ENCODE results near the gene TYW3.
"Not testable (repeated sequence)": the region's sequence is repeated elsewhere in the genome, so short reads cannot be mapped to it uniquely, and the experiment has no call there.

TYW3 gene

DNA sequence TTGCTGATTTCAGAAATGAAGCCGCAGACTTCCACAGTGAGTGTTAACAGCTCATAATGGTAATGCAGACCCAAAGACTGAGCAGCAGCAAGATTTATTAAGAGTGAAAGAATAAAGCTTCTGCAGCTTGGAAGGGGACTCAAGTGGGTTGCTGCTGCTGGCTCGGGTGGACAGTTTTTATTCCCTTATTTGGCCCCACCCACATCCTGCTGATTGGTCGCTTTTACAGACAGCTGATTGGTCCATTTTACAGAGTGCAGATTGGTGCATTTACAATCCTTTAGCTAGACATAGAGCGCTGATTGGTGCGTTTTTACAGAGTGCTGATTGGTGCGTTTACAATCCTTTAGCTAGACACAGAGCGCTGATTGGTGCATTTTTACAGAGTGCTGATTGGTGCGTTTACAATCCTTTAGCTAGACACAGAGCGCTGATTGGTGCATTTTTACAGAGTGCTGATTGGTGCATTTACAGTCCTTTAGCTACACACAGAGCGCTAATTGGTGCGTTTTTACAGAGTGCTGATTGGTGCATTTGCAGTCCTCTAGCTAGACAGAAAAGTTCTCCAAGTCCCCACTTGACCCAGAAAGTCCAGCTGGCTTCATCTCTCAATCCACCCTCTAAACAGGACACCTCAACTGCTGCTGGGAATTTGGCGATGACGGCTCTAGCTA lies 7.5 kb downstream of the TYW3 start:
- H3K4me1 ChIP-seq (ENCODE audit: insufficient read depth, low read length); H3K9me3 ChIP-seq (ENCODE audit: control insufficient read depth, insufficient read depth, low read length); H3K9ac ChIP-seq (ENCODE audit: low read depth, low read length): not testable (repeated sequence)
- H3K36me3 ChIP-seq (ENCODE audit: insufficient read depth, low read length): peaks cover 15% of the 10 kb centered on the region

DNA sequence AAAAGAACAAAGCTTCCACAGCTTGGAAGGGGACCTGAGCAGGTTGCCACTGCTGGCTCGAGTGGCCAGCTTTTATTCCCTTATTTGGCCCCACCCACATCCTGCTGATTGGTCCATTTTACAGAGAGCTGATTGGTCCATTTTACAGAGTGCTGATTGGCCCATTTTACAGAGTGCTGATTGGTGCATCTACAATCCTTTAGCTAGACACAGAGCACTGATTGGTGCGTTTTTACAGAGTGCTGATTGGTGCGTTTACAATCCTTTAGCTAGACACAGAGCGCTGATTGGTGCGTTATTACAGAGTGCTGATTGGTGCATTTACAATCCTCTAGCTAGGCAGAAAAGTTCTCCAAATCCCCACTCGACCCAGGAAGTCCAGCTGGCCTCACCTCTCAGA lies 12.3 kb downstream of the TYW3 start:
- not testable (repeated sequence) for H3K9ac ChIP-seq (ENCODE audit: low read depth, low read length); H3K9me3 ChIP-seq (ENCODE audit: control insufficient read depth, insufficient read depth, low read length); H3K4me1 ChIP-seq (ENCODE audit: insufficient read depth, low read length)
- H3K36me3 ChIP-seq (ENCODE audit: insufficient read depth, low read length): peaks cover 15% of the 10 kb centered on the region; the same call in 1 of the 2 replicates

DNA sequence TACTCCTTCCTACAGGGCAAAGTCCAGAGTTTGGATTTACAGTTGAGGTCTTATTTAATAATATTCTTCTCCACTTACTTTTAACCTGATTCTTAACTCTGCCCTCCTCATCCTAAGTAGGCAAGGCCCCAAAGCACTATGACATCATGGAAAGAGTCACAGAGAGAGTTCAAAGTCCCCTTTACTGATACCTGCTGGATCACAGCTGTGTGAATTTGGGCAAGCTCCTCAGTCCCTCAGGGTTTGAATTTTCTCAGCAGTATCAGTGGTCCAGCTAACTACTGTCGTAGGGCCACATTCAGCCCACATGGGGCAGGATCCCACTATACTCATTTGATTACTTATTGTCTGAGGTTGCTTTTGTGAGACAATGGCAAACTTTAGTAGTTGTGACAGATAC lies 16.0 kb downstream of the TYW3 start:
- H3K36me3 ChIP-seq (ENCODE audit: insufficient read depth, low read length): peaks cover 19% of the 10 kb centered on the region; the same call in 1 of the 2 replicates

DNA sequence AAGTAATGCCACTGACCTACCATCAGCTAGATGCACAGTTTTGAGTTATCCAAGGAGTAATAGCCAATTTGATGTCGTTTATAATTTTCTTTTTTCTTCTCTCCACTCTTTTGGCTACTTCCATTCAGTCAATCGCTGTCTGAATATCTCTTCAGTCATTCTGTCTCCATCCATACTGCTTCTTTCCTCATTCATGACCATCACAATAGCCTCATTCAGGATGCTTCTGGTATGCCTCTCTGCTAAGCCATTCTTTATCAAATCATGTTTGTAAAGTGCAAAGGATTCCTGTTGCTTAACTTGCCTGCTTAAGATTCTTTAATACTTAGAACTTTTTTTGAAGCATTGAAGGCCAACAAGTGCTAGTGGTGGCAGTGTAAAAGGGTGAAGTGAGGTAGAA lies 20.2 kb downstream of the TYW3 start:
- peaks cover 12% of the 10 kb centered on the region for H3K36me3 ChIP-seq (ENCODE audit: insufficient read depth, low read length)
- no peak overlapping the region for H3K9ac ChIP-seq (ENCODE audit: low read depth, low read length)
- no peaks in the 10 kb centered on the region for H3K4me1 ChIP-seq (ENCODE audit: insufficient read depth, low read length)
- no peaks in the 10 kb centered on the region for H3K9me3 ChIP-seq (ENCODE audit: control insufficient read depth, insufficient read depth, low read length)

More for the DNA sequence above, 16.0 kb downstream of the TYW3 start:
- no peak overlapping the region for H3K9ac ChIP-seq (ENCODE audit: low read depth, low read length)
- H3K9me3 ChIP-seq (ENCODE audit: control insufficient read depth, insufficient read depth, low read length): no peaks in the 10 kb centered on the region; the same call in 1 of the 2 replicates
- no peaks in the 10 kb centered on the region for H3K4me1 ChIP-seq (ENCODE audit: insufficient read depth, low read length)

DNA sequence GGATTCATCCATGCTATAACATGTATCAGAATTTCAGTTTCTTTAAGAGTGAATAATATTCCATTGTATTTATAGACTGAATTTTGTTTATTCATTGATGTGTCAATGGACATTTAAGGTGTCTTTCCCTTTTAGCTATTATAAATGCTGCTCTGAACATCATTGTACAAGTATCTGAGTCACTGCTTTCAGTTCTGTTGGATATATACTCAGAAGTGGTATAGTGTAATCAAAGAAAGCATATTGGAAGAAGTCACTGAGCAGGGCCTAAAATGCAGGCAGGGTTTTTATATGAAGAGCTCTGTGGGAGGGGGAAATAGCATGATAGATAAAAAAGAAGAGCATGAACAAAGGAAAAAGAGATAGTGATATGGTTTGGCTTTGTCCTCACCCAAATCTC lies 22.5 kb downstream of the TYW3 start:
- Histone ChIP-seq H3K4me1 (ENCODE audit: insufficient read depth, low read length) (no peaks in the 10 kb centered on the region), H3K9me3 (ENCODE audit: control insufficient read depth, insufficient read depth, low read length) (no peaks in the 10 kb centered on the region), H3K9ac (ENCODE audit: low read depth, low read length) (no peak overlapping the region), H3K36me3 (ENCODE audit: insufficient read depth, low read length) (peaks cover 12% of the 10 kb centered on the region)

DNA sequence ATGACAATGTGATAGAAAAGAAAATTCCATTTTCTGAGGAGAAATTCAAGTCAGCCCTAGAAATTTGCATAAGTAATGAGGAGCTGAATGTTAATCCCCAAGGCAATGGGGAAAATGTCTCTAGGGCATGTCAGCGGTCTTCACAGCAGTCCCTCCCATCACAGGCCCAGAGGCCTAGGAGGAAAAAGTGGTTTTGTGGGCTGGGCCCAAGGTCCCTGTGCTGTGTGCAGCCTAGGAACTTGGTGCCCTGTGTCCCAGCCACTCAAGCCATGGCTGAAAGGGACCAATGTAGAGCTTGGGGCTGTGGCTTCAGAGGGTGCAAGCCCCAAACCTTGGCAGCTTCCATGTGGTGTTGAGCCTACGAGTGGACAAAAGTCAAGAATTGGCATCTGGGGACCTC lies 23.7 kb downstream of the TYW3 start:
- not testable (repeated sequence) for H3K9me3 ChIP-seq (ENCODE audit: control insufficient read depth, insufficient read depth, low read length); H3K4me1 ChIP-seq (ENCODE audit: insufficient read depth, low read length); H3K9ac ChIP-seq (ENCODE audit: low read depth, low read length); H3K36me3 ChIP-seq (ENCODE audit: insufficient read depth, low read length)

DNA sequence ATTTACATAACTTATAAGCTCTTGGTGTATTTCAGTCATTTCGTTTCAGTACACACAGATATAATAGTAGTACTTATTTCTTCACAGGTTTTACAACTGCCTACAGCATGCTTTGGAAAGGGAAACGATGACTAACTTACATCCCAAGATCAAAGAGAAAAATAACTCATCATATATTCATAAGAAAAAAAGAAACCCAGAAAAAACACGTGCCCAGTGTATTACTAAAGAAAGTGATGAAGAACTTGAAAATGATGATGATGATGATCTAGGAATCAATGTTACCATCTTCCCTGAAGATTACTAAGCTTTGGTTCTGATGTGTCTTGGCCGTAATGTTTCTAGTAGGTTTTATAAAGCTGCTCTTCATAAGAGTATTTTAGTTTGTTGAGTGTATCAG lies 30.9 kb downstream of the TYW3 start:
- Histone ChIP-seq H3K9me3 (ENCODE audit: control insufficient read depth, insufficient read depth, low read length) (no peaks in the 10 kb centered on the region), H3K36me3 (ENCODE audit: insufficient read depth, low read length) (no peaks in the 10 kb centered on the region; the same call in none of the 2 replicates), H3K4me1 (ENCODE audit: insufficient read depth, low read length) (no peaks in the 10 kb centered on the region), H3K9ac (ENCODE audit: low read depth, low read length) (no peak overlapping the region)

DNA sequence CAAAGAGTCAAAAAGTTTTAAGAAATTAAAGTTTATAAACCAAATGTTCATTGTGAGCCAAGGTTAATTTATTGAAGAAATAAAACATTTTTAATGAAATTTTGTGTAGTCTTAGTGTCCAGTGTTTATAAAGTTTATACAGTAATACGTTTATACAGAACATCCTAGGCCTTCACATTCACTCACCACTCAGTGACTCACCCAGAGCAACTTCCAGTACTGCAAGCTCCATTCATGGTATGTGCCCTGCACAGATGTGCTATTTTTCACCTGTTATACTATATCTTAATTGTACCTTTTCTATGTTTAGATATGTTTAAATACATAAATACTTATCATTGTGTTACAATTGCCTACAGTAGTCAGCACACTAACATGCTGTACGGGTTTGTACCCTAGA lies 33.6 kb downstream of the TYW3 start:
- Histone ChIP-seq H3K36me3 (ENCODE audit: insufficient read depth, low read length) (no peaks in the 10 kb centered on the region; the same call in 1 of the 2 replicates), H3K4me1 (ENCODE audit: insufficient read depth, low read length) (no peaks in the 10 kb centered on the region), H3K9me3 (ENCODE audit: control insufficient read depth, insufficient read depth, low read length) (no peaks in the 10 kb centered on the region), H3K9ac (ENCODE audit: low read depth, low read length) (no peak overlapping the region)

DNA sequence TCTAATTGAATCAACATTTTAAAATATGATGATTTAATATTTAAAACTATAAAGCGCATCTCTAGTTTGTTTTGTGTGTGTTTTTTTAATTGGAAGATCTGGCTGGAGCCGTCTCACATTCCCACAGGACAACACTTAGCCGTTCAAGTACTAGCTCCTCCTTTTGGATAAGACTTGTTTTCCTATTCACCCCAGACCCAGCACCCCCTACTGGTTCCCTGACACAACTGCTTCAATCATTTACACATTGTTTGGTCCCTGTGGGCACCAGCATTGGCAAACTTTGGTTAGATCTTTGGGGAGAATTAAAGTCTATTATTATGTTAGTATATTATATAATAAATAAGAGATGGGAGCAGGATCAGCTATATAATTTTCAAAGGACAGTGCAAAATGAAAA lies 34.5 kb downstream of the TYW3 start:
- Histone ChIP-seq H3K4me1 (ENCODE audit: insufficient read depth, low read length) (no peaks in the 10 kb centered on the region), H3K36me3 (ENCODE audit: insufficient read depth, low read length) (no peaks in the 10 kb centered on the region; the same call in 1 of the 2 replicates), H3K9me3 (ENCODE audit: control insufficient read depth, insufficient read depth, low read length) (no peaks in the 10 kb centered on the region), H3K9ac (ENCODE audit: low read depth, low read length) (no peak overlapping the region)

DNA sequence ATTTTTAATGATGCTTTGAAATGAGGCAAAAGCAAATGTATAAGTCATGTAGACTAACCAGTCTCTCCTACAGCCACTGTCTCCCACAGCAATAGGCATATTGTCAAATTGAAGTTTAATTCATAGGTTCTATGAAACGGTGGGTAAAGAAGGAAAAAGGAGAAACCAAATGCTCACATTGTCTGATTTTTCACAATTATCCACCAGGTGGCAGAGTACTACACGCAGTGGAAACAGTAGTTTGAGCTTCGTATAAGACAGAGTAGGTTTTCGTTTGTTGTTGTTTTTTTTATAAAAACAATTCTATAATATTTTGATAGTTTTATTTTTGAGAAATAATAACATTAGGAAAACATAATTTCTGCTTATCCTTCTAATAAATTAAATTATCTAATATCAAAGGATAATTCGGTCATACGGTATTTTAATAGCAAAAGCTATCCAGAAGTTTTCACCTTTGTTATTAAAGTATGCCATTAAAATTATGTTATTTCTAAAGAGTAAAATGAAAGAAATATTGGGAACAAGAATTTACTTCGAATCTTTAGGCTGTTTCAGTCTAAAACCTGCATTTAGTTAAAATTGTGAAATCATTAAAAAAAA lies 39.1 kb downstream of the TYW3 start:
- Histone ChIP-seq H3K9ac (ENCODE audit: low read depth, low read length) (no peak overlapping the region), H3K4me1 (ENCODE audit: insufficient read depth, low read length) (no peaks in the 10 kb centered on the region), H3K36me3 (ENCODE audit: insufficient read depth, low read length) (no peaks in the 10 kb centered on the region), H3K9me3 (ENCODE audit: control insufficient read depth, insufficient read depth, low read length) (no peaks in the 10 kb centered on the region)

DNA sequence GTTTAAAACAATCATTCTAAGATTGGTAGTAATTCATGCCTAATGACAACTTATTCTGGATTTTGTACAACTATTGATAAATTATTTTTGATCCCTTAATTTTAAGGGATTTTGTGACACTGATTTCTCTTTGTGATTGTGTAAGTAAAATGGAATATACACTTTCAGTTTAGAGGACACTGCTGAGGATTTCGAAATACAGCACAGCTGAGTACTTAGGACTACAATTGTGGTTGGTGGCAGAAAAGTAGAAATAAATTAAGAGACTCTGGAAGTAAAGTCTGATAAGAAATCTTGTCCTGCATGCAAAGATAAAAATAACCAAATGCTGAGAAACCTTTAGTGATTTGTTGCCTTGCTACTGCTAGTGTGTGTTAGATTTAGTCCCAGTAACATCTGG lies 40.0 kb downstream of the TYW3 start:
- Histone ChIP-seq H3K9ac (ENCODE audit: low read depth, low read length) (no peak overlapping the region), H3K36me3 (ENCODE audit: insufficient read depth, low read length) (no peaks in the 10 kb centered on the region), H3K4me1 (ENCODE audit: insufficient read depth, low read length) (no peaks in the 10 kb centered on the region), H3K9me3 (ENCODE audit: control insufficient read depth, insufficient read depth, low read length) (no peaks in the 10 kb centered on the region)

DNA sequence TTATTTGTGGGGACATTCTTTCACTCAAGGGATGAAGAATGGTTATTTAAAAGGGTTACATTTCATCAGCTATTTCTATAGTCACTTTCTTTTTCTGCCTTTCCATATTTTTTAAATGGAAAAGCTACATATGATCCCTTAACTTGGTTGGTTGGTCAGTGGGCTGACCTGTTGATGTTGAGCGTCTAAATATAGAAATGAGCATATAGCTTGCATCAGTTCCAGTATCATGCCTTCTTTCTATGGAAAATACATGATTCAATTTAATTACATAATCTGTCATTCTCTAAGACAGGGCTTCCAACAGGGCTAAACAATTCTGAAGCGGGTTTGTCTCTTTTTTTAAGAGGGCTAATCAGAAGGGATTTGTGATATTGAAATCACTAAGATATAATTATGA lies 40.6 kb downstream of the TYW3 start:
- Histone ChIP-seq H3K9ac (ENCODE audit: low read depth, low read length) (no peak overlapping the region), H3K4me1 (ENCODE audit: insufficient read depth, low read length) (no peaks in the 10 kb centered on the region), H3K9me3 (ENCODE audit: control insufficient read depth, insufficient read depth, low read length) (no peaks in the 10 kb centered on the region), H3K36me3 (ENCODE audit: insufficient read depth, low read length) (no peaks in the 10 kb centered on the region)

DNA sequence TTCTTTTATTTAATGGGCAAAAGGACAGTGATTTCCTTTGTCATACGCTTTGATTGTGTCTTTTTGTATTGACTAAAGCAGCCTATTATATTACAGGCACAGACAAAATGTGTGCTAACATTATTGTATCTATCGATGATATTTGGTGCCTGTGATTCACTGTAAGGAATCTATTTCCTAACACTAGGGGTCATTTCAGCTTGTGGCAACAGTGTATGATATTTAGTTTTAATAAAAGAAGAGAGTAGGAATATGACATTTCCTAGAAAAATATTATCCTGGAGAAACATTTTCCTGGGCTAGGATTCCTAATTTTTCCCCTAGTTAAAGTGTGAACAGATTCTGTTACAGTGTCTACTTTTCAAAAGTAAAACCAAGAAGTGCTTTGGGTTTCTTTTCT lies 42.8 kb downstream of the TYW3 start:
- Histone ChIP-seq H3K36me3 (ENCODE audit: insufficient read depth, low read length) (no peaks in the 10 kb centered on the region), H3K9ac (ENCODE audit: low read depth, low read length) (no peak overlapping the region), H3K4me1 (ENCODE audit: insufficient read depth, low read length) (no peaks in the 10 kb centered on the region; the same call in 1 of the 2 replicates), H3K9me3 (ENCODE audit: control insufficient read depth, insufficient read depth, low read length) (no peaks in the 10 kb centered on the region)

DNA sequence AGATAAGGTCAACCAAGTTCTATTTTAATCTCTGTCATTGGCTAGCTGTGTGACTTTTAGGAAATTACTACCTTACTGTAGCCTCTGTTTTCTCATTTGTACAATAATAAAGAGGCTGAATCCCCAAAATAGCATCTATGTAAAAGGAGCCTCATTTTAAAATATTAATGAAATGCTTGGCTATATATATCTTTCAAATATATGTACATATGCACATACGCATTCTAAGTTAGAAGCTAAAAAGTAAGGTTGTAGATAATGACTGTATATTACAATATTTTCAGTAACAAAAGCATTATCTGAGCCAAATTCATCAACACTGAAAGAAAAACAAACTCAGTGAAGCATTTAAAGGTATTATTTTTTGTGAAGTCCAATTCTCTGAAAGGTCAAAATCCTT lies 44.6 kb downstream of the TYW3 start:
- Histone ChIP-seq H3K36me3 (ENCODE audit: insufficient read depth, low read length) (no peaks in the 10 kb centered on the region), H3K9ac (ENCODE audit: low read depth, low read length) (no peak overlapping the region), H3K9me3 (ENCODE audit: control insufficient read depth, insufficient read depth, low read length) (no peaks in the 10 kb centered on the region), H3K4me1 (ENCODE audit: insufficient read depth, low read length) (no peaks in the 10 kb centered on the region; the same call in 1 of the 2 replicates)

DNA sequence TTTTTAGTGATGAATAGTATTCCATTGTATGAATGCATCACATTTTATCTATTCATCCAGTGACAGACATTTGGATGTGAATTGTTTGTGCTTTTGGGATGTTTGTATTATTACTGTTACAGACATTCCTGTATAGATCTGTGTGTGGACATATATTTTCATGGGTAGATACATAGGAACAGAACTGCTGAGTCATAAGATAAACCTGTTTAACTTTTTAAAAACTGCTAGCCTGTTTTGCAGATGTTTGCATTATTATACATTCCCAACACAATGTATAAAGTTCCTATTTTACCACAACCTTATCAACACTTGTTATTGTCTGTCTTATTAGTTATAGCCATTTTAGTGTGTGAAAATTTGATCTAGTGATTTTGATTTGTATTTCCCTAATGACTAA lies 46.8 kb downstream of the TYW3 start:
- Histone ChIP-seq H3K4me1 (ENCODE audit: insufficient read depth, low read length) (no peaks in the 10 kb centered on the region; the same call in 1 of the 2 replicates), H3K9ac (ENCODE audit: low read depth, low read length) (no peak overlapping the region), H3K9me3 (ENCODE audit: control insufficient read depth, insufficient read depth, low read length) (no peaks in the 10 kb centered on the region), H3K36me3 (ENCODE audit: insufficient read depth, low read length) (no peaks in the 10 kb centered on the region)

Data from ES-I3 (cell line).